Suprapubic skin (tissue), 4 donors: ENCODE measurements around the gene VEPH1. TPM values are rescaled to one million over a fixed set of nuclear protein-coding genes. Genes with fewer than 3 reads are reported as not detected.

ENCODE experiments used
- DNase-seq, 2 donors: peaks; one replicate each; pipeline ENCODE4 v3.0.0-alpha.2; 2019; ENCODE audit warnings: low spot score in 2 of 2
- H3K27ac ChIP-seq: fragments of 200-600 bp; sonication (generic); one replicate; pipeline ENCODE4 v1.5.1; 2019
- H3K27me3 ChIP-seq: fragments of 200-600 bp; sonication (generic); one replicate; pipeline ENCODE4 v1.5.1; 2019
- H3K36me3 ChIP-seq: fragments of 200-600 bp; sonication (generic); one replicate; pipeline ENCODE4 v1.5.1; 2019
- H3K4me1 ChIP-seq: fragments of 200-600 bp; sonication (generic); one replicate; pipeline ENCODE4 v1.5.1; 2019
- H3K4me3 ChIP-seq: fragments of 200-600 bp; sonication (generic); one replicate; pipeline ENCODE4 v1.5.1; 2019; ENCODE audit warnings: mild to moderate bottlenecking
- H3K9me3 ChIP-seq: fragments of 200-600 bp; sonication (generic); one replicate; pipeline ENCODE4 v1.5.1; 2019
- CTCF ChIP-seq, 2 donors: fragments of 200-600 bp in 1 of 2; fragments of 450-650 bp in 1 of 2; sonication (generic) in 1 of 2; IDR thresholded peaks; one replicate each; pipeline ENCODE4 v1.5.1; 2016 to 2019; ENCODE audit warnings: antibody characterized with exemption in 2 of 2, mild to moderate bottlenecking in 1 of 2, moderate library complexity in 1 of 2
- EP300 ChIP-seq: sonication (generic); formaldehyde crosslinking; IDR thresholded peaks from one replicate; pipeline ENCODE4 v1.6.1; 2017; ENCODE audit warnings: antibody characterized with exemption
- POLR2A ChIP-seq, 2 donors: fragments of 450-650 bp; IDR thresholded peaks; one replicate each; pipeline ENCODE4 v1.6.1; 2017; ENCODE audit warnings: antibody characterized with exemption in 2 of 2, mild to moderate bottlenecking in 2 of 2, moderate library complexity in 2 of 2
- POLR2AphosphoS5 ChIP-seq, 3 donors: sonication (generic); formaldehyde crosslinking; IDR thresholded peaks; one replicate each; pipeline ENCODE4 v1.6.1; 2017; ENCODE audit warnings: antibody characterized with exemption in 3 of 3
- WGBS: methylation state at CpG from one replicate; pipeline ENCODE4 v1.1.5; 2018; 5-methylcytosine and 5-hydroxymethylcytosine counted together
- total RNA-seq, 4 donors: library from RNA; depleted of rRNA; stranded (reverse); fragments of >200 nt; gene quantifications; one replicate each; pipeline ENCODE4 v1.1.0, GENCODE V29; 2016

Gene VEPH1
- total RNA-seq, 4 donors from 2014 or later: 2.9 to 9.3 (median 5.7) TPM

- 8% methylated on average over 15 of the region's 15 CpGs for WGBS
Observed at GRCh38 chr3:157436583-157437291, 66.5 kb downstream of the VEPH1 start, which contains the start of gene PTX3. Gene PTX3 (plus strand): TSS chr3:157436850. CDS start chr3:157436934, 84 bp downstream.

GRCh38 chr3:157429708-157430107 lies 73.5 kb downstream of the VEPH1 start:
- no peak for TF ChIP-seq CTCF (IDR thresholded peaks at IDR 0.05)
- TF ChIP-seq POLR2AphosphoS5 (IDR thresholded peaks at IDR 0.05): no peak
- no peak for TF ChIP-seq POLR2A (IDR thresholded peaks at IDR 0.05)
- no peak for TF ChIP-seq EP300
- no peaks in the 10 kb centered on the region for H3K27me3 ChIP-seq

More at GRCh38 chr3:157436583-157437291, 66.5 kb downstream of the VEPH1 start, which contains the start of gene PTX3:
- Histone ChIP-seq H3K36me3 (no peaks in the 10 kb centered on the region), H3K27ac (peak within 1 kb of the TSS; percentile 29), H3K4me1 (peaks cover 24% of the 10 kb centered on the region), H3K27me3 (peaks cover 9% of the 10 kb centered on the region), H3K9me3 (no peaks in the 10 kb centered on the region), H3K4me3 (peak within 1 kb of the TSS; percentile 71)
- DNase-seq: peak in 1 of 2 donors; percentile 72
- TF ChIP-seq POLR2A (IDR thresholded peaks at IDR 0.05) (no peak), EP300 (no peak), CTCF (IDR thresholded peaks at IDR 0.05) (no peak)

GRCh38 chr3:157428853-157429252 lies 74.4 kb downstream of the VEPH1 start:
- Histone ChIP-seq H3K9me3 (no peaks in the 10 kb centered on the region), H3K36me3 (no peaks in the 10 kb centered on the region), H3K27me3 (no peaks in the 10 kb centered on the region), H3K4me3 (no peak overlapping the region), H3K27ac (no peak overlapping the region), H3K4me1 (no peaks in the 10 kb centered on the region)
- no peak for DNase-seq
- 69% methylated on average over 1 of the region's 1 CpG for WGBS
- TF ChIP-seq EP300 (no peak), POLR2AphosphoS5 (IDR thresholded peaks at IDR 0.05) (no peak), POLR2A (IDR thresholded peaks at IDR 0.05) (no peak), CTCF (IDR thresholded peaks at IDR 0.05) (no peak)

More at GRCh38 chr3:157429708-157430107, 73.5 kb downstream of the VEPH1 start:
- Histone ChIP-seq H3K36me3 (no peaks in the 10 kb centered on the region), H3K9me3 (no peaks in the 10 kb centered on the region), H3K4me1 (no peaks in the 10 kb centered on the region), H3K27ac (no peak overlapping the region), H3K4me3 (no peak overlapping the region)
- no peak for DNase-seq
- 54% methylated on average over 2 of the region's 2 CpGs for WGBS

GRCh38 chr3:157427901-157428300 lies 75.3 kb downstream of the VEPH1 start:
- DNase-seq: no peak

More at GRCh38 chr3:157427901-157428300, 75.3 kb downstream of the VEPH1 start:
- no peaks in the 10 kb centered on the region for H3K36me3 ChIP-seq
- no peak for TF ChIP-seq POLR2AphosphoS5 (IDR thresholded peaks at IDR 0.05)
- no peak for TF ChIP-seq POLR2A (IDR thresholded peaks at IDR 0.05)
- no peak for TF ChIP-seq CTCF (IDR thresholded peaks at IDR 0.05)
- no peak overlapping the region for H3K27ac ChIP-seq
- no peaks in the 10 kb centered on the region for H3K9me3 ChIP-seq
- H3K4me1 ChIP-seq: no peaks in the 10 kb centered on the region
- H3K27me3 ChIP-seq: no peaks in the 10 kb centered on the region
- H3K4me3 ChIP-seq: no peak overlapping the region
- 73% methylated on average over 4 of the region's 4 CpGs for WGBS
